K562 (cell line): ENCODE data around the gene NFIL3. TPM values are rescaled to one million over a fixed set of nuclear protein-coding genes. Genes with fewer than 3 reads are reported as not detected.

Source experiments
- DEAF1 ChIP-seq: fragments of 450-650 bp; formaldehyde crosslinking; IDR thresholded peaks from 2 replicates; pipeline ENCODE4 v1.4.0; 2020; ENCODE audit warnings: mild to moderate bottlenecking, moderate library complexity
- ETS1 ChIP-seq: conservative IDR thresholded peaks from 2 replicates; pipeline ENCODE4 v1.6.1; 2011; ENCODE audit warnings: low read depth, mild to moderate bottlenecking, low read length; ENCODE audit not compliant: control insufficient read depth
- REST ChIP-seq, 2 experiments: fragments of 450-650 bp; formaldehyde crosslinking in 1 of 2; IDR thresholded peaks; 2 replicates each; pipeline versions ENCODE4 v1.4.0 to v1.6.1; 2014 to 2020; ENCODE audit warnings: mild to moderate bottlenecking in 2 of 2, borderline replicate concordance in 1 of 2, low read depth in 1 of 2
- SMC3 ChIP-seq: conservative IDR thresholded peaks from 2 replicates; pipeline ENCODE4 v1.6.1; 2011; ENCODE audit warnings: low read depth, low read length, improper control_type of control experiment; ENCODE audit not compliant: insufficient read depth
- polyA plus RNA-seq, 8 experiments: library from polyadenylated mRNA; depleted of rRNA in 4 of 8; stranded (reverse) in 5 of 8; unstranded in 3 of 8; fragments of >200 nt; fragmentation: Nextera tagmentation in 2 of 8; fragmentation: Illumina TruSeq in 1 of 8; extraction: Ambion mirVana in 2 of 8; extraction: Trizol in 1 of 8; gene quantifications; 2 replicates each; pipeline versions ENCODE4 v1.2.1 to v1.2.3, GENCODE V29; 2011 to 2014; ENCODE audit warnings: inconsistent platforms in 1 of 8, missing spikeins in 1 of 8
- total RNA-seq, 7 experiments: library from RNA; depleted of rRNA in 6 of 7; stranded (reverse); fragments of >200 nt in 6 of 7; fragmentation: Illumina TruSeq in 2 of 7; extraction: Trizol in 2 of 7; gene quantifications; 2 replicates each; pipeline versions ENCODE4 v1.2.1 to v1.2.3, GENCODE V29; 2011 to 2021; ENCODE audit warnings: low replicate concordance in 1 of 7

NFIL3 gene
- total and polyA plus RNA-seq, 9 of the 15 experiments (the other 6 are each of a cell fraction or from before 2014, with no cell fraction given), result 3.2 to 16.1 (median 9.3) TPM

GRCh38 chr9:91426123-91426745, 2.6 kb upstream of the NFIL3 start (continued):
- TF ChIP-seq REST (IDR thresholded peaks at IDR 0.05; ENCODE audit: borderline replicate concordance) (peak; percentile 84), REST (CRISPR knock-in tag; IDR thresholded peaks at IDR 0.05; ENCODE audit: low read depth) (no peak), ETS1 (no peak), DEAF1 (CRISPR knock-in tag) (0 out of 2 replicates have a peak, but pooled peaks have one; percentile 30), SMC3 (peak; percentile 63; the same call in 1 of the 2 replicates)
- TF ChIP-seq, all 486 proteins: peak for 6
